CD14-positive monocyte (primary cell): Measurements from ENCODE around the gene FNBP1L. TPM values are rescaled to one million over a fixed set of nuclear protein-coding genes. Genes with fewer than 3 reads are reported as not detected.
A peak's percentile ranks its signal among the peaks of the same experiment; 100 is the strongest.

Experiments
- DNase-seq, 3 donors: peaks; one replicate each; pipeline ENCODE4 v3.0.0-alpha.2; 2011 to 2022
- H2AFZ ChIP-seq: 2 replicates; pipeline ENCODE4 v1.6.0; 2012; ENCODE audit warnings: mild to moderate bottlenecking, low read depth, low read length, inconsistent platforms; ENCODE audit not compliant: insufficient read depth, poor library complexity, severe bottlenecking
- H3K27ac ChIP-seq, 2 donors: 1 replicate in 1 of 2; 2 replicates in 1 of 2; pipeline ENCODE4 v1.5.1; 2012 to 2013; ENCODE audit warnings: low read length in 2 of 2, control low read depth in 1 of 2, inconsistent platforms in 1 of 2, low read depth in 1 of 2, mild to moderate bottlenecking in 1 of 2
- H3K27me3 ChIP-seq, 2 donors: one replicate each; pipeline versions ENCODE4 v1.6.0 to v1.6.1; 2011 to 2013; ENCODE audit warnings: low read length in 2 of 2; ENCODE audit not compliant: control insufficient read depth in 2 of 2, insufficient read depth in 2 of 2
- H3K36me3 ChIP-seq, 2 donors: replicated peaks in 1 of 2; 1 replicate in 1 of 2; 2 replicates in 1 of 2; pipeline versions ENCODE4 v1.5.1 to v1.6.1; 2012 to 2013; ENCODE audit warnings: low read length in 2 of 2, control low read depth in 1 of 2, inconsistent platforms in 1 of 2, mild to moderate bottlenecking in 1 of 2; ENCODE audit not compliant: insufficient read depth in 2 of 2, control insufficient read depth in 1 of 2
- H3K4me1 ChIP-seq, 2 donors: 1 replicate in 1 of 2; 2 replicates in 1 of 2; pipeline versions ENCODE4 v1.5.1 to v1.6.1; 2012 to 2013; ENCODE audit warnings: low read length in 2 of 2, control low read depth in 1 of 2, inconsistent platforms in 1 of 2, mild to moderate bottlenecking in 1 of 2, moderate library complexity in 1 of 2; ENCODE audit not compliant: insufficient read depth in 2 of 2, control insufficient read depth in 1 of 2
- H3K4me2 ChIP-seq: replicated peaks from 2 replicates; pipeline ENCODE3; 2012; ENCODE audit warnings: low read length, moderate library complexity, mild to moderate bottlenecking; ENCODE audit not compliant: poor library complexity, severe bottlenecking; ENCODE audit errors: extremely low read depth
- H3K4me3 ChIP-seq, 3 experiments: fragments of 200-600 bp in 1 of 3; sonication (generic) in 1 of 3; replicated peaks in 1 of 3; 1 replicate in 2 of 3; 2 replicates in 1 of 3; pipeline ENCODE4 v1.5.1; 2011 to 2013; ENCODE audit warnings: low read length in 3 of 3, mild to moderate bottlenecking in 3 of 3, control low read depth in 2 of 3, low read depth in 2 of 3, inconsistent platforms in 1 of 3, moderate library complexity in 1 of 3
- H3K79me2 ChIP-seq: 2 replicates; pipeline ENCODE4 v1.6.0; 2012; ENCODE audit warnings: mild to moderate bottlenecking, control low read depth, inconsistent platforms, low read length, moderate library complexity; ENCODE audit not compliant: insufficient read depth
- H3K9ac ChIP-seq: 2 replicates; pipeline ENCODE4 v1.6.0; 2017; ENCODE audit warnings: low read length, mild to moderate bottlenecking; ENCODE audit not compliant: insufficient read depth, poor library complexity, severe bottlenecking
- H3K9me3 ChIP-seq, 2 donors: replicated peaks in 1 of 2; 1 replicate in 1 of 2; 2 replicates in 1 of 2; pipeline versions ENCODE4 v1.5.1 to v1.6.1; 2012 to 2013; ENCODE audit warnings: low read length in 2 of 2, control low read depth in 1 of 2; ENCODE audit not compliant: control insufficient read depth in 1 of 2, insufficient read depth in 1 of 2
- H4K20me1 ChIP-seq: 2 replicates; pipeline ENCODE4 v1.6.0; 2012; ENCODE audit warnings: mild to moderate bottlenecking, low read length, control low read depth, moderate library complexity; ENCODE audit not compliant: insufficient read depth
- H3K27ac Mint-ChIP-seq, 7 donors: one replicate each; pipeline ENCODE4 v1.8.0; 2020; ENCODE audit warnings: mild to moderate bottlenecking in 7 of 7, mixed read lengths in 7 of 7, moderate library complexity in 6 of 7, inconsistent platforms in 2 of 7
- H3K27me3 Mint-ChIP-seq, 3 donors: one replicate each; pipeline ENCODE4 v1.8.0; 2021 to 2022; ENCODE audit warnings: low read depth in 3 of 3, mild to moderate bottlenecking in 3 of 3, mixed read lengths in 3 of 3, moderate library complexity in 3 of 3, inconsistent platforms in 1 of 3
- H3K36me3 Mint-ChIP-seq, 2 donors: one replicate each; pipeline ENCODE4 v1.8.0; 2020; ENCODE audit warnings: mixed read lengths in 2 of 2, inconsistent platforms in 1 of 2, mild to moderate bottlenecking in 1 of 2
- H3K4me1 Mint-ChIP-seq: one replicate; pipeline ENCODE4 v1.8.0; 2020; ENCODE audit warnings: mild to moderate bottlenecking, mixed read lengths
- H3K4me3 Mint-ChIP-seq, 2 donors: one replicate each; pipeline ENCODE4 v1.8.0; 2020; ENCODE audit warnings: mild to moderate bottlenecking in 2 of 2, mixed read lengths in 2 of 2, moderate library complexity in 1 of 2
- H3K9me3 Mint-ChIP-seq, 7 donors: one replicate each; pipeline ENCODE4 v1.8.0; 2020 to 2022; ENCODE audit warnings: mixed read lengths in 7 of 7, mild to moderate bottlenecking in 6 of 7, moderate library complexity in 6 of 7, inconsistent platforms in 2 of 7
- CTCF ChIP-seq: fragments of 200-600 bp; IDR thresholded peaks from one replicate; pipeline ENCODE4 v1.8.0; 2022; ENCODE audit warnings: antibody characterized with exemption, mild to moderate bottlenecking
- WGBS: methylation state at CpG from one replicate; pipeline ENCODE4 v1.1.5; 2013; ENCODE audit warnings: missing lambda C conversion rate; ENCODE audit not compliant: insufficient coverage; 5-methylcytosine and 5-hydroxymethylcytosine counted together
- intact Hi-C, 2 donors: fragments of 100-400 bp; cut with micrococcal nuclease; formaldehyde crosslinking; loops; one replicate each; pipeline versions ENCODE4 v1.15.0 to v1.15.1; 2023
- polyA plus RNA-seq, 3 donors: library from polyadenylated mRNA; depleted of rRNA in 1 of 3; unstranded in 2 of 3; stranded (reverse) in 1 of 3; fragments of 300-500 nt in 2 of 3; fragments of >200 nt in 1 of 3; fragmentation: Illumina TruSeq in 2 of 3; gene quantifications; 1 replicate in 2 of 3; 2 replicates in 1 of 3; pipeline ENCODE4 v1.2.3, GENCODE V29; 2012 to 2021

The FNBP1L gene
- polyA plus RNA-seq, 3 donors, result 0.15 to 0.32 (median 0.28) TPM

GRCh38 chr1:93414749-93415148 lies 33.2 kb upstream of the FNBP1L start:
- DNase-seq, result no peak
- Mint-ChIP-seq H3K4me3 (peak overlapping the region in 1 of 2 donors; percentile 72), H3K36me3 (no peaks in the 10 kb centered on the region), H3K9me3 (peaks cover 0 to 4% (median 0%) of the 10 kb centered on the region in 7 donors), H3K27me3 (no peaks in the 10 kb centered on the region), H3K27ac (peak overlapping the region in 3 of 7 donors; percentile 63 to 83 (median 66)), H3K4me1 (peaks cover 16% of the 10 kb centered on the region)
- no peak for TF ChIP-seq CTCF
- Histone ChIP-seq H3K9me3 (no peaks in the 10 kb centered on the region), H3K79me2 (no peaks in the 10 kb centered on the region), H3K4me3 (peak overlapping the region in 2 of 3 experiments; percentile 22 to 54), H3K4me1 (peaks cover 9 to 13% of the 10 kb centered on the region in 2 donors), H3K9ac (peak overlapping the region; percentile 38), H3K4me2 (peak overlapping the region; percentile 65), H4K20me1 (no peaks in the 10 kb centered on the region), H3K27ac (peak overlapping the region in 1 of 2 donors; percentile 22), H3K36me3 (no peaks in the 10 kb centered on the region), H2AFZ (no peak overlapping the region), H3K27me3 (no peaks in the 10 kb centered on the region)
- intact Hi-C loops, result no loop called here
- no CpG with 5 or more reads among the region's 3 CpGs for WGBS

GRCh38 chr1:93415296-93415695 lies 32.6 kb upstream of the FNBP1L start:
- H2AFZ ChIP-seq, result no peak overlapping the region

More at GRCh38 chr1:93415296-93415695, 32.6 kb upstream of the FNBP1L start:
- H3K9ac ChIP-seq, result peak overlapping the region; percentile 38
- H3K27me3 ChIP-seq, result no peaks in the 10 kb centered on the region
- no peaks in the 10 kb centered on the region for H3K79me2 ChIP-seq
- 12% methylated on average over 2 of the region's 3 CpGs for WGBS
- Mint-ChIP-seq H3K27ac (peak overlapping the region in 1 of 7 donors; percentile 1), H3K4me1 (peaks cover 16% of the 10 kb centered on the region), H3K4me3 (peak overlapping the region; percentile 7 to 72), H3K27me3 (no peaks in the 10 kb centered on the region), H3K9me3 (peaks cover 0 to 2% (median 0%) of the 10 kb centered on the region in 7 donors), H3K36me3 (no peaks in the 10 kb centered on the region)
- DNase-seq, result peak in 1 of 3 donors; percentile 2
- H3K4me1 ChIP-seq, result peaks cover 9 to 13% of the 10 kb centered on the region in 2 donors
- no peaks in the 10 kb centered on the region for H3K36me3 ChIP-seq
- peak overlapping the region; percentile 65 for H3K4me2 ChIP-seq
- no peaks in the 10 kb centered on the region for H3K9me3 ChIP-seq
- intact Hi-C loops, result no loop called here
- no peak for TF ChIP-seq CTCF
- no peaks in the 10 kb centered on the region for H4K20me1 ChIP-seq
- peak overlapping the region in 2 of 3 experiments; percentile 22 to 54 for H3K4me3 ChIP-seq
- H3K27ac ChIP-seq, result peak overlapping the region in 1 of 2 donors; percentile 22
